HG02870 (cell line): Measurements from ENCODE around the gene ARPC4.
"Not testable (repeated sequence)": the region's sequence is repeated elsewhere in the genome, so short reads cannot be mapped to it uniquely, and the experiment has no call there.

Experiments
- ATAC-seq: cut with Tn5 transposase; IDR thresholded peaks from one replicate; pipeline ENCODE4 v1.9.1; 2021; ENCODE audit warnings: mild to moderate bottlenecking, moderate library complexity; ENCODE audit not compliant: unreplicated experiment

ARPC4 gene

GRCh38 chr3:9817436-9817835, 24.6 kb downstream of the ARPC4 start:
- no peak for ATAC-seq

- ATAC-seq, result no peak
Measured at GRCh38 chr3:9818666-9819335, 25.9 kb downstream of the ARPC4 start.

DNA sequence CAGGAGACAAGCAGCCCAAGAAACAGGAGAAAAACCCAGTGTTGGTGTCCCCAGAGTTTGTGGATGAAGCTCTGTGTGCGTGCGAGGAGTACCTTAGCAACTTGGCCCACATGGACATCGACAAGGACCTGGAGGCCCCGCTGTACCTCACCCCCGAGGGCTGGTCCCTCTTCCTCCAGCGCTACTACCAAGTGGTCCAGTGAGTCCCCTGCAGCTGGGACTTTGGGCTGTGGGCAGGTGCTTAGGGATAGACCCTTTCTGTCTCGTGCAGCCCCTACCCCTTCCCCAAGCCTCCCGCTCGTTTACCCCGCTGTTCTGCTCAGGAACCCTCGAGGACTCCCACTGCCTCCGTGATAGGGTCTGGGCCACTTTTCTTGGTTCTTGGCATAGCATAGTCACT, 27.7 kb downstream of the ARPC4 start:
- ATAC-seq, result no peak

GRCh38 chr3:9820946-9821345, 28.1 kb downstream of the ARPC4 start:
- no peak for ATAC-seq

DNA sequence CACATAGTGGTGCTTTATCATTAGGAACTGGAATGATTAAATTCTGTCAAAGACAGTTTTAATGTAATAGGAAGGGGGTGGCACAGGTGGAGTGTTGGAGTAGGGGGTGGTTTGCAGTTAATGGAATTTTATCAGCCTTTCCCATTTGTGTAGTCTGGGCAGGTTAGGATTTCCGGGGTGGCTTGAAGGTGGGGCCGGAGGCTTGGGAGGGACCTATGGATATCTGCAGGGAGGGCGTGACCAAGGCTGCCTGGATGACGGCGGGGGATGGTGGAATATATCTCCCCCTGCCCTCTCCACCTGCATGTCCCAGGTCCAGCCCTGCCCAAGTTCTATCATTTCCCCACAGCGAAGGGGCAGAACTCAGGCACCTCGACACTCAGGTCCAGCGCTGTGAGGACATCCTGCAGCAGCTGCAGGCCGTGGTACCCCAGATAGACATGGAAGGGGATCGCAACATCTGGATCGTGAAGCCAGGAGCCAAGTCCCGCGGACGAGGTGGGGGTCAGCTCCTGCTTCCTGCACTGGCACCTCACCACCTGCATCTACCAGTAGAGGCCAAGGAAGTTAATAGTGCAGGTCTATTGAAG, 32.7 kb downstream of the ARPC4 start:
- no peak for ATAC-seq

DNA sequence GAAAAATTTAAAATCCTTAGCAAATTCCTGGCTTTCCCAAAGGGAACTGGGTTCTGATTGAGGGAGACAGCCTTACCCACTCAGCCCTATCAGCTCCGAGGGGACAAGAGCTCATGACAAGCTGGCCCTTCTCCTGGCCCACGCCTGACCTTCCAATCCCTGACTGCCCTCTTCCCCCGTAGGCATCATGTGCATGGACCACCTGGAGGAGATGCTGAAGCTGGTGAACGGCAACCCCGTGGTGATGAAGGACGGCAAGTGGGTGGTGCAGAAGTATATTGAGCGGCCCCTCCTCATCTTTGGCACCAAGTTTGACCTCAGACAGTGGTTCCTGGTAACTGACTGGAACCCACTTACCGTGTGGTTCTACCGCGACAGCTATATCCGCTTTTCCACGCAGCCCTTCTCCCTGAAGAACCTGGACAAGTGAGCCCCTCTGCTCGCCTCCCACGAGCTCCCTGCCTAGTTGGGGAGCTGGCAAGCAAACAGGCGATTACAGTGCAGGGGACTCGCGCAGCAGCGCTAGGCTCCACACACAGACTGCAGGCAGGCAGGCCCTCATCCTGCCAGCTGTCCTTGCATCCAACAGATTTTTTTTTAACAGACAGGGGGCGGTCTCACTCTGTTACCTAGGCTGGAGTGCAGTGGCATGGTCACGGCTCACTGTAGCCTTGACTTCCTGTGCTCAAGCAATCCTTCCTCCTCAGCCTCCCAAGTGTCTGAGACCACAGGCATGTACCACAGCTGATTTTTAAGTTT, 34.1 kb downstream of the ARPC4 start:
- ATAC-seq, result no peak

DNA sequence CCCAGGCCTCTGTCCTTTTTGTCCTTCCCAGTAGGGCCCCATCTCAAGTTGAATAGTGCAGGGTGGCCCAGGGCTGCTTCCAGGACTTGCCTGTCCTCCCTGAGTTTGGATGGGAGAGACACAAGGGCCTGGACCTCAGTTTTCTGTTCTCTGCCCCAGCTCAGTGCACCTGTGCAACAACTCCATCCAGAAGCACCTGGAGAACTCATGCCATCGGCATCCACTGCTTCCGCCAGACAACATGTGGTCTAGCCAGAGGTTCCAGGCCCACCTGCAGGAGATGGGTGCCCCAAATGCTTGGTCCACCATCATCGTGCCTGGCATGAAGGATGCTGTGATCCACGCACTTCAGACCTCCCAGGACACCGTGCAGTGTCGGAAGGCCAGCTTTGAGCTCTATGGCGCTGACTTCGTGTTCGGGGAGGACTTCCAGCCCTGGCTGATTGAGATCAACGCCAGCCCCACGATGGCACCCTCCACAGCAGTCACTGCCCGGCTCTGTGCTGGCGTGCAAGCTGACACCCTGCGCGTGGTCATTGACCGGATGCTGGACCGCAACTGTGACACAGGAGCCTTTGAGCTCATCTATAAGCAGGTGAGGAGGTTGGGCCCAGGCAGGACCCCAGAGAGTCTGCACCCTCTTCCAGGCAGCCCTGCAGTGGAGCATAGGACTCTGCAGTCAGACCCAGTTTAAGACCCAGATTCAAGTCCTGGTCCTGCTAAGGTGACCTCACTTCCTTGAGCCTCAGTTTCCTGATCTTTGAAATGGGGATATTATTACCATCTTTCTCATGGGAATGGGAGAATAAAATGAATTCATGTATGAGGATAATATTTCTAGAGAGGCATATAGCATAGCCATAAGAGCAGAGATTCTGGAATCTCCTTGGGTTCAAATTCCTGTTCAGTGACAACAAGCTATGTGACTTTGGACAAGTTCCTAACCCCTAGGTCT, 36.2 kb downstream of the ARPC4 start:
- no peak for ATAC-seq

DNA sequence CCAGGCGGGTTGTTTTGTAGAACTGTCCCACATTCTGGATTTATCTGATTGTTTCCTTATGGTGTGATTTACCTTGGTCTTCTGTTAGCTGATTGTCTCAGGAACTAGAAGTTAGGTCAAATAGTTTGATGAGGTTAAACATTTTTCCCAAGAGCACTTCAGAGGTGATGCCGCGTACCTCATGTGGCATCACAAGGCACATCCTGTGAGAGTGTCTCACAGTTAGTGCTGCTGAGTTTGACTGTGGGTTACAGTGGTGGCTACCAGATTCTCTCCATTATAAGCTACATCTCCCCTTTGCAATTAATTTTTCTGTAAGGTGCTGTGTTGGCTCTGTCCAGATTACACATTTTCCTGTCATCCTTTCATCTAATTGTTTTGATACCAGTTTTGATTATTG, 38.4 kb downstream of the ARPC4 start:
- ATAC-seq, result no peak

DNA sequence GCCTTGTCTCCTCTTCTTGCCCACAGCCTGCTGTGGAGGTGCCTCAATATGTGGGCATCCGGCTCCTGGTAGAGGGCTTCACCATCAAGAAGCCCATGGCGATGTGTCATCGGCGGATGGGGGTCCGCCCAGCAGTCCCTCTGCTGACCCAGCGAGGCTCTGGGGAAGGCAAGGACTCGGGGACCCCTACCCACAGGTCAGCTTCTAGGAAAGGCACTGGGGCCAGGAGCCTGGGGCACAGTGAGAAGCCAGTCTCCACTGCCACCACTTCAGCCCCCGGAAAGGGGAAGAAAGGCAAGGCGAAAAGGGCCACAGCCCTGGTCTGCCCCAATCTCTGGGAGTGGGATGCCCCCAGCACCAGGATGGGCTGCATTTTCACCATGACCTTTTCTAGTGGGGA, 40.2 kb downstream of the ARPC4 start:
- no peak for ATAC-seq

- no peak for ATAC-seq
Measured at GRCh38 chr3:9834520-9835380, 41.9 kb downstream of the ARPC4 start.

GRCh38 chr3:9837701-9838582, 45.1 kb downstream of the ARPC4 start:
- no peak for ATAC-seq

GRCh38 chr3:9838856-9839255, 46.0 kb downstream of the ARPC4 start:
- no peak for ATAC-seq

DNA sequence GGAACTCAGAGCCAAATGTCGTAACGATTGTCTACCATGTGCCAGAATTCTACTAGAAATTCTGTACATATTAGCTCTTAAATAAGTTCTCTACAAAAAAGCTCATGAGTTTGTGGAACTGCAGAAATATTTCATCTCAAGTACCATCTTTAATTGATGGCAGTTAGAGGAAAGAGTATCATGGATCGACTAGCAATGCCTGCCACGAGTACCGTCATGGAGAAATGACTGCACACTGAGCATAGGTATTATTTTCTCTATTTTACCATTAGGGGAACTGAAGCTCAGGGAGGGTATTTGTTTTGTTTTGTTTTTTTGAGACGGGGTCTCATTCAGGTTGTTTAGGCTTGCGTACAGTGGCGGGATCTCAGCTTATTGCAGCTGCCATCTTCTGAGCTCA, 48.1 kb downstream of the ARPC4 start:
- ATAC-seq, result no peak

DNA sequence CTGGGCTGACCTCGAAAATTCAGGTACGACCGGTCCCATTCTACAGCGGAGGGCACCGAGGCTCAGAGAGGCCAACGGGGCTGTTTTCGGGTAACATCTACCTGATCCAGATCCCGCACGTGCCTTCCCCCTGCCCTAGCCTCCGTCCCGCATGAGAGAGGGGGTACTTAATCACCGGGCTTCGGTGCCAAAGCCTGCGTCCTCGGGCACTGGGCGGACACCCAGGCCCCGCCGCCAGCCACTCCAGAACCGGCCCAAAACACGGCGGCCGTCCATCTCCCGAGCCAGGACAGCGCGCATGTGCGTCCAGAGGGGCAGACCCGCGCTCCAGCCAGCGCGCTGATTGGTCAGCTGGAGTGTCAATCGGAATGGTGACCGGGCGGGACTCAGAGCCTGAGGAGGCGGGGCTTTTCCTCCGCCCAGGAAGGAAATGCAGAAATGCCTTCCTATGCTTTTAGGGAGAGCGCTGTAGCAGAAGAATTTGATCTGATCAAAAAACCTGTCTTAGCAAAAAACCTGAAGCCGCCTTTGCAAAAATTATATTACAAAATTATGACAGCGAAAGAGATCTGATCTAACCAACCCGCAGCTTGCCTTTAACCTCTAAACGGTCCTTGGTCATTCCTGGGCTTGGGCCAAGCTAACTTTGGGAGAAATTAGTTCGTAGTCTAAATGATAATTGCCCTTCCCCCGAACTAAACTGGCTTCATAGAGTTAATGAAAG, 51.0 kb downstream of the ARPC4 start, which contains the start of gene RPUSD3:
Gene RPUSD3, minus strand, starts transcription at position 294 of the 724 bp plus-strand sequence. Its CDS starts 18 bp downstream, at position 276.
- ATAC-seq, result peak; percentile 97

DNA sequence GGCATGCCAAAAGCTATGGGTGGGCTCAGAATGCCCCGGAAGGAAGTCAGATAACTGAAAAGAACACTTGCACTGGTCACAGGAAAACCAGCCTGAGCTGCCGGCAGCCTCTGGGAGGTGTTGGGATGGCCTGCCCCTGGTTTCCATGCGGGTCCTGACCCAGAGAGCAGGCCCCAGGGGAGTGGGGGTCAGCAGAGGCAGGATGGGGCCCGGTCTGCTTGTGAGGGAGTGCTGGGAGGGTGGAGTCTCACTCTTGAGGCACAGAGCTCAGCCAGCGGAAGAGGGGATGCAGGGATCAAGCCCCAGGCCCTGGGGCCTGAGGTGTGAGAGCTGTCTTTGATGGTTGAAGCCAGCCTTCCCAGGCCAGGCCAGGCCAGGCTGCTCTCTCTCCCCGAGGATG, 53.3 kb downstream of the ARPC4 start:
- no peak for ATAC-seq

DNA sequence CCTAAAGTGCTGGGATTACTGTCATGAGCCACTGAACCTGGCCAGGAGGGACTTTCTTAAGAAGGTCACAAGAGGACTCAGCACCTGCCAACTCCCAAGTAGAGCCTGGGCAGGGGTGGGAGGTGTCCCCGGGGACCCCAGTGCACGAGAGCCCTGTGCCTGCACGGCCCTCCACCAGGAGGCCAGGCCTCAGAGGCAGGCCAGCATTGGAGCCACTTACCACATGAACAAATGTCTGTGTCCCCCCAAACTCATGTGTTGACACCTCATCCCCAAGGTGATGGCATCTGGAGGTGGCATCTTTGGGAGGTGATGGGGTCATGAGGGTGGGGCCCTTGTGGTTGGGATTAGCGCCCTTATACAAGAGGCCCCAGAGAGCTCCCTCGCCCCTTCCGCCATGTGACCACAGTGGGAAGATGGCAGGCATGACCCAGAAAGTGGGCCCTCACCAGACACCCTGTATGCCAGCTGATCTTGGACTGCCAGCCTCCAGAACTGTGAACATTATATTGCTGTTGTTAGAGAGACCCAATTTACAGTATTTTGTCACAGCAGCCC, 54.1 kb downstream of the ARPC4 start:
- no peak for ATAC-seq

DNA sequence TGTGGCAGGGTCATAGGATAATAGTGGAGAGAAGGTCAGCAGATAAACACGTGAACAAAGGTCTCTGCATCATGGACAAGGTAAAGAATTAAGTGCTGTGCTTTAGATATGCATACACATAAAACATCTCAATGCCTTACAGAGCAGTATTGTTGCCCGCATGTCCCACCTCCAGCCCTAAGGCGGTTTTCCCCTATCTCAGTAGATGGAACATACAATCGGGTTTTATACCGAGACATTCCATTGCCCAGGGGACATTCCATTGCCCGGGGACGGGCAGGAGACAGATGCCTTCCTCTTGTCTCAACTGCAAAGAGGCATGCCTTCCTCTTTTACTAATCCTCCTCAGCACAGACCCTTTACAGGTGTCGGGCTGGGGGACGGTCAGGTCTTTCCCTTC, 55.0 kb downstream of the ARPC4 start:
- ATAC-seq, result not testable (repeated sequence)

DNA sequence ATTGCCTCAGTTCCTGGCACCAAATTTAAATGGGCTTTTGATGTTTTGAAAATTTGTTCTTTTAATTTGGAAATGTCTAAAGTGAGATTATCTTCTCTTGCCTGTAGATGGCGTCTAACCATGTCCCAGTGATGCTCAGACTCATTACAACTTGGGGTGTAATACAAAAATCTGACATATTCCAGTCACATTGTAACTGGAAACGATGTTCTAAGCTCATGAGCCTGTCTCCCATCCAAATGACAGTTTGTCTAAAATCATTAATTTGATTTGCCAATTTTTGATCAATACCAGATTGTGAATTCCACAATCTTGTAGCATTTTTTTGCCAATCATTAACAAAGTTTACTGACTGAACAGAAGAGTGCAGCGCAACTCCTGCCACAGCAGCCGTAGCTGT, 56.0 kb downstream of the ARPC4 start:
- not testable (repeated sequence) for ATAC-seq
